ENCODE data around the gene TRIM25. TPM values are rescaled to one million over a fixed set of nuclear protein-coding genes. Genes with fewer than 3 reads are reported as not detected.

The TRIM25 gene
- total RNA-seq, 4 donors from 2014 or later = 25.4 to 38.6 (median 34.6) TPM

GRCh38 chr17:56886288-56886731 is 27.5 kb downstream of the TRIM25 start:
- DNase-seq = no peak
- Histone ChIP-seq H3K27ac (no peak overlapping the region), H3K9me3 (peaks cover 0 to 14% (median 6%) of the 10 kb centered on the region in 3 donors), H3K4me1 (peaks cover 0 to 2% (median 0%) of the 10 kb centered on the region in 3 donors), H3K36me3 (peaks cover 4 to 54% (median 15%) of the 10 kb centered on the region in 3 donors), H3K27me3 (no peaks in the 10 kb centered on the region), H3K4me3 (no peak overlapping the region)
- no peak for TF ChIP-seq CTCF (IDR thresholded peaks at IDR 0.05)
- TF ChIP-seq POLR2A (IDR thresholded peaks at IDR 0.05) = no peak
- WGBS, 2 donors = 61 to 65% methylated on average over 2 of the region's 2 CpGs
- intact Hi-C loops (cut with DNase I) = no loop called here

- Histone ChIP-seq H3K27ac (no peak overlapping the region), H3K4me1 (no peaks in the 10 kb centered on the region), H3K9me3 (peaks cover 0 to 14% (median 6%) of the 10 kb centered on the region in 3 donors), H3K27me3 (no peaks in the 10 kb centered on the region), H3K36me3 (peaks cover 3 to 44% (median 6%) of the 10 kb centered on the region in 3 donors), H3K4me3 (no peak overlapping the region)
- intact Hi-C loops (cut with DNase I) = no loop called here
- TF ChIP-seq POLR2A (IDR thresholded peaks at IDR 0.05) (no peak), CTCF (IDR thresholded peaks at IDR 0.05) (no peak)
- WGBS, 2 donors = 51 to 93% methylated on average over 2 of the region's 2 CpGs
- DNase-seq = no peak
Measured at GRCh38 chr17:56885312-56885657, 28.6 kb downstream of the TRIM25 start.

- DNase-seq = no peak
- H3K4me1 ChIP-seq = no peaks in the 10 kb centered on the region
- H3K36me3 ChIP-seq = peaks cover 3 to 38% (median 5%) of the 10 kb centered on the region in 3 donors
- TF ChIP-seq CTCF (IDR thresholded peaks at IDR 0.05) = no peak
- no peak for TF ChIP-seq POLR2A (IDR thresholded peaks at IDR 0.05)
- no peak overlapping the region for H3K4me3 ChIP-seq
- intact Hi-C loops (cut with DNase I) = no loop called here
- no peaks in the 10 kb centered on the region for H3K27me3 ChIP-seq
- WGBS, 2 donors = 68 to 71% methylated on average over 4 of the region's 6 CpGs
- H3K27ac ChIP-seq = no peak overlapping the region
- H3K9me3 ChIP-seq = peaks cover 0 to 14% (median 6%) of the 10 kb centered on the region in 3 donors
Measured at GRCh38 chr17:56884483-56885311, 29.2 kb downstream of the TRIM25 start.

GRCh38 chr17:56883616-56884015 is 30.2 kb downstream of the TRIM25 start:
- intact Hi-C loops (cut with DNase I) = no loop called here
- TF ChIP-seq CTCF (IDR thresholded peaks at IDR 0.05) = no peak
- TF ChIP-seq POLR2A (IDR thresholded peaks at IDR 0.05) = no peak
- DNase-seq = no peak
- H3K27ac ChIP-seq = no peak overlapping the region
- peaks cover 3 to 27% (median 5%) of the 10 kb centered on the region in 3 donors for H3K36me3 ChIP-seq
- no peaks in the 10 kb centered on the region for H3K27me3 ChIP-seq
- no peaks in the 10 kb centered on the region for H3K4me1 ChIP-seq
- 50 to 52% methylated on average over 1 of the region's 1 CpG for WGBS, 2 donors
- no peak overlapping the region for H3K4me3 ChIP-seq
- H3K9me3 ChIP-seq = peaks cover 0 to 12% (median 6%) of the 10 kb centered on the region in 3 donors

GRCh38 chr17:56881685-56882295 is 32.1 kb downstream of the TRIM25 start:
- H3K4me1 ChIP-seq = no peaks in the 10 kb centered on the region
- H3K4me3 ChIP-seq = no peak overlapping the region
- H3K27ac ChIP-seq = no peak overlapping the region
- no peak for DNase-seq
- peaks cover 0 to 9% (median 0%) of the 10 kb centered on the region in 3 donors for H3K36me3 ChIP-seq
- 96% methylated on average over 3 of the region's 3 CpGs for WGBS, 2 donors
- H3K27me3 ChIP-seq = no peaks in the 10 kb centered on the region
- intact Hi-C loops (cut with DNase I) = no loop called here
- TF ChIP-seq CTCF (IDR thresholded peaks at IDR 0.05) (no peak), POLR2A (IDR thresholded peaks at IDR 0.05) (no peak)
- no peaks in the 10 kb centered on the region for H3K9me3 ChIP-seq
